NB4 (cell line): ENCODE measurements around the gene RNF14.

Experiments
- DNase-seq: peaks from one replicate; pipeline ENCODE4 v3.0.0; 2010; ENCODE audit warnings: low read depth
- H3K4me3 ChIP-seq: one replicate; pipeline ENCODE4 v1.5.1; 2011; ENCODE audit warnings: mild to moderate bottlenecking, low read depth, low read length, moderate library complexity
- CTCF ChIP-seq: IDR thresholded peaks from one replicate; pipeline ENCODE4 v1.5.1; 2012; ENCODE audit warnings: low read depth, low read length
- MAX ChIP-seq: IDR thresholded peaks from 2 replicates; pipeline ENCODE4 v1.6.1; 2011; ENCODE audit warnings: low read depth, low read length
- MYC ChIP-seq: IDR thresholded peaks from 2 replicates; pipeline ENCODE4 v1.6.1; 2011; ENCODE audit warnings: low read depth, low read length
- POLR2A ChIP-seq: IDR thresholded peaks from 2 replicates; pipeline ENCODE4 v1.6.1; 2011; ENCODE audit warnings: mild to moderate bottlenecking; ENCODE audit not compliant: insufficient read length; ENCODE audit errors: extremely low read depth

RNF14 gene

GRCh38 chr5:141965071-141965470 lies 3.8 kb upstream of the RNF14 start:
- no peak overlapping the region for H3K4me3 ChIP-seq
- DNase-seq = no peak
- TF ChIP-seq CTCF (no peak), POLR2A (no peak), MYC (no peak), MAX (no peak)

- no peak for DNase-seq
- no peak for TF ChIP-seq MYC
- TF ChIP-seq MAX = no peak
- no peak for TF ChIP-seq CTCF
- TF ChIP-seq POLR2A = no peak
- H3K4me3 ChIP-seq = no peak overlapping the region
Observed at GRCh38 chr5:141966275-141966962, 2.5 kb upstream of the RNF14 start.

- H3K4me3 ChIP-seq = no peak overlapping the region
- TF ChIP-seq MAX (no peak), POLR2A (no peak), MYC (no peak)
- DNase-seq = no peak
Observed at GRCh38 chr5:141966963-141967333, 2.0 kb upstream of the RNF14 start.

- DNase-seq = peak; percentile 85
- H3K4me3 ChIP-seq = peak overlapping the region; percentile 88
- no peak for TF ChIP-seq MYC
- TF ChIP-seq POLR2A = peak; percentile 28
- peak; percentile 76 for TF ChIP-seq MAX
Observed at GRCh38 chr5:141969783-141970771, 1.2 kb downstream of the RNF14 start.

- no peak for DNase-seq
- TF ChIP-seq CTCF (no peak), POLR2A (no peak), MAX (no peak), MYC (no peak)
- no peak overlapping the region for H3K4me3 ChIP-seq
Observed at GRCh38 chr5:141973871-141974595, 5.1 kb downstream of the RNF14 start.

- TF ChIP-seq MYC (no peak), MAX (no peak), POLR2A (no peak), CTCF (no peak)
- DNase-seq = no peak
- H3K4me3 ChIP-seq = no peak overlapping the region
Observed at GRCh38 chr5:141976176-141976575, 7.3 kb downstream of the RNF14 start.
